ENCODE results near the gene PCDH15.

DNA sequence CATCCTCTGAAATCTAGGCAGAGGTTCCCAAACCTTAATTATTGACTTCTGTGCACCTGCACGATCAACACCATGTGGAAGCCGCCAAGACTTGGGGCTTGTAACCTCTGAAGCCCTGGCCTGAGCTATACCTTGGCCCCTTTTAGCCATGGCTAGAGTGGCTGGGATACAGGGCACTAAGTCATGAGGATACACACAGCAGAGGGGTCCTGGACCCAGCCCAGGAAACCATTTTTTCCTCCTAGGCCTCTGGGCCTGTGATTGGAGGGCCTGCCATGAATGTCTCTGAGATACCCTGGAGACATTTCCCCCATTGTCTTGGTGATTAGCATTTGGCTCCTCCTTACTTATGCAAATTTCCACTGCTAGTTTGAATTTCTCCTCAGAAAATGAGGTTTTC is 743.7 kb downstream of the PCDH15 start:
- TF ChIP-seq EZH2 (IDR thresholded peaks at IDR 0.05; ENCODE audit: insufficient read depth, poor library complexity, severe bottlenecking): no peak
- no peak for TF ChIP-seq EZH2phosphoT487 (IDR thresholded peaks at IDR 0.05; ENCODE audit: insufficient read depth, low read depth)
